Measurements from ENCODE around the gene HLA-DMB. TPM values are rescaled to one million over a fixed set of nuclear protein-coding genes. Genes with fewer than 3 reads are reported as not detected.

Gene HLA-DMB
- total RNA-seq, 4 donors from 2014 or later = 4.3 to 8.1 (median 5.6) TPM

DNA sequence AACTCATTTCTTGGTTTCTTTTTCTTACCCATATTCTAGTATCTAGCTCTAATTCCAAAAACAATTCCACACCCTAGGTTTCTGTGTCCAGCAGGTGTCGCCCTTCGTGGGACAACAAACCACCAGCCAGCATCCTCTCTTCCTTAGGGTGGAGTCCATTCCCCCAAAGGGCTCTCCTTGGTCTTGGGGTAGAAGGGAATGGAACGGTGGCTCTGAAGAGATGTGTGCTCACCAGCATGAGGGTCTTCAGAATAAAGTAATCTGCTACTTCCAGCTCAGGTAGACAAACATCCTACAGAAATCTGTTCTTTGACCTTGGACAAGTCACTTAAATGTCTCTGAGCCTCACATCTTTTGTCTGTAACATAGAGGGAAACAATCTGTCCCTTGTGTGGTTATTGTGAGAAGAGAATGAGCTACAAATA lies 7.2 kb downstream of the HLA-DMB start:
- DNase-seq (peak; percentile 33 to 70), ATAC-seq (peak; percentile 54 to 77)
- intact Hi-C loops (cut with DNase I; ENCODE audit: low total_unique reads) = loop anchor here (1.0 to 5.0 kb wide), 5 partner anchors 20 to 315 kb away; partner anchors contain the start of gene HLA-DMA
- Histone ChIP-seq H3K4me1 (no peaks in the 10 kb centered on the region), H3K36me3 (no peaks in the 10 kb centered on the region), H3K27me3 (no peaks in the 10 kb centered on the region), H3K9me3 (no peaks in the 10 kb centered on the region), H3K4me3 (no peak overlapping the region), H3K27ac (no peak overlapping the region)
- TF ChIP-seq, protein P1, sequence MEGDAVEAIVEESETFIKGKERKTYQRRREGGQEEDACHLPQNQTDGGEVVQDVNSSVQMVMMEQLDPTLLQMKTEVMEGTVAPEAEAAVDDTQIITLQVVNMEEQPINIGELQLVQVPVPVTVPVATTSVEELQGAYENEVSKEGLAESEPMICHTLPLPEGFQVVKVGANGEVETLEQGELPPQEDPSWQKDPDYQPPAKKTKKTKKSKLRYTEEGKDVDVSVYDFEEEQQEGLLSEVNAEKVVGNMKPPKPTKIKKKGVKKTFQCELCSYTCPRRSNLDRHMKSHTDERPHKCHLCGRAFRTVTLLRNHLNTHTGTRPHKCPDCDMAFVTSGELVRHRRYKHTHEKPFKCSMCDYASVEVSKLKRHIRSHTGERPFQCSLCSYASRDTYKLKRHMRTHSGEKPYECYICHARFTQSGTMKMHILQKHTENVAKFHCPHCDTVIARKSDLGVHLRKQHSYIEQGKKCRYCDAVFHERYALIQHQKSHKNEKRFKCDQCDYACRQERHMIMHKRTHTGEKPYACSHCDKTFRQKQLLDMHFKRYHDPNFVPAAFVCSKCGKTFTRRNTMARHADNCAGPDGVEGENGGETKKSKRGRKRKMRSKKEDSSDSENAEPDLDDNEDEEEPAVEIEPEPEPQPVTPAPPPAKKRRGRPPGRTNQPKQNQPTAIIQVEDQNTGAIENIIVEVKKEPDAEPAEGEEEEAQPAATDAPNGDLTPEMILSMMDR (IDR thresholded peaks at IDR 0.05 in 4 of 5, conservative IDR thresholded peaks at IDR 0.05 in 1 of 5) = peak; percentile 74 to 88 (median 86)
- no peak for TF ChIP-seq POLR2A (IDR thresholded peaks at IDR 0.05)
- in situ Hi-C loops (cut with MboI; ENCODE audit: low sequenced_read_pairs in 4 of 4) = loop anchor here in 2 of 4 donors (10.0 kb wide), 1 partner anchor 49 kb away; no protein-coding TSS in a partner anchor

DNA sequence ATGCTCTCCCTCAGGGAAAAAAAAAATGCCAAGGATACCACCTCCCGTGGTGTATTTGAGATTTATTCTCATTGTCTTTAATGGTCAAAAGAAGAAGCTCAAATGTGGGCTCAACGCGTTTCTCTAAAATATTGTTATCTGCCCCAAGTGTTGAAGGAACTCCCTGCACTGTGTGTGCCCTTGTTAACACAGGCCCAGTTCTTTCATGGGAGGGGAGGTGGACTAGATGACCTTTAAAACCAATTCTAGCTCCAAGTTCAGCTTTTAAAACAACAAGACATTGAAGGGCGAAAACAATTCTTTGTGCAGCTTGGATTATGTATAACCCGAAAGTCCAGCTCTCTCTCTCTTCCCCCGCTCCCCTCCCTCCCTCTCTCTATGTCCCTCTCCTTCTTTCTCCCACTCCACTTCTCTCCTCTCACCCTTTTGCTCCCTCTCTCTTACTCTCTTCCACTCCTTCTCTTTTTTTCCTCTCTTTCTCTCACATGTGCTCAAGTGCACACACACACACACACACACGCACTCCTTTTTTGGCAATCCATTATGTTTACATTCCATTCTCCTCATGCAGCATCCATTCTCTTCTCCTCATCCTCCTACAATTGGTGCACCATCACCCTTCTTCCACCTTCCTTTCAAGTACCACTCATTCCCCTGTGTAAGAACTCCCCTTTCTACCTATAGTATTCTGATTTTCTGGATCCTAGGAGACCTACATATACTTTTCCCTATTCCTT lies 8.5 kb downstream of the HLA-DMB start:
- H3K4me1 ChIP-seq = no peaks in the 10 kb centered on the region
- TF ChIP-seq POLR2A (IDR thresholded peaks at IDR 0.05) = no peak
- TF ChIP-seq, protein P1 (IDR thresholded peaks at IDR 0.05 in 4 of 5, conservative IDR thresholded peaks at IDR 0.05 in 1 of 5) = no peak
- H3K27ac ChIP-seq = no peak overlapping the region
- H3K9me3 ChIP-seq = no peaks in the 10 kb centered on the region
- no peak for DNase-seq
- in situ Hi-C loops (cut with MboI; ENCODE audit: low sequenced_read_pairs in 4 of 4) (loop anchor here in 2 of 4 donors (10.0 kb wide), 1 partner anchor 47 kb away; no protein-coding TSS in a partner anchor), intact Hi-C loops (cut with DNase I; ENCODE audit: low total_unique reads) (loop anchor here (2.0 to 5.0 kb wide), 2 partner anchors 45 to 317 kb away; no protein-coding TSS in a partner anchor)
- no peak overlapping the region for H3K4me3 ChIP-seq
- H3K36me3 ChIP-seq = no peaks in the 10 kb centered on the region
- no peaks in the 10 kb centered on the region for H3K27me3 ChIP-seq
- ATAC-seq = no peak

DNA sequence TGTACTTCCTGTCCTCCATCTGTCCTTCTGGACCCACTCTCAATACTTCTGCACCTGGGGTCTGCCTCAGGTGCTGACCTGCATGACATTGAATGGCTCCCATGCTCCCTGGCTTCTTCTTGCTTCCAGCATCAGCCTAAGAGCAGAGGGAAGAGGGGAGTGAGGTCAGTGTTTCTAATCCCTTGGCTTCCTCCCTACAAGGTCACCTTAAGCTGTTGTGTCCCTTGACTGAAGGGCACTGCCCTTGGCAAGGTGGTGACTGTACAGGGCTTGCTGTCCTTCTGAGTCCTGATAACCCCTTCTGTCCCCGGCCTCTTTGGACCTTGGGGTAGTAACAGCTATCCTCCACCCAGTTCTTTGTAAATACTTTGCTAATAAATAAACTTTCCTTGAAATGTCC lies 9.6 kb downstream of the HLA-DMB start:
- Histone ChIP-seq H3K27me3 (no peaks in the 10 kb centered on the region), H3K27ac (no peak overlapping the region), H3K9me3 (no peaks in the 10 kb centered on the region), H3K36me3 (no peaks in the 10 kb centered on the region), H3K4me3 (no peak overlapping the region), H3K4me1 (no peaks in the 10 kb centered on the region)
- DNase-seq = no peak
- TF ChIP-seq, protein P1 (IDR thresholded peaks at IDR 0.05 in 4 of 5, conservative IDR thresholded peaks at IDR 0.05 in 1 of 5) = no peak
- in situ Hi-C loops (cut with MboI; ENCODE audit: low sequenced_read_pairs in 4 of 4) = loop anchor here in 2 of 4 donors (10.0 kb wide), 1 partner anchor 46 kb away; no protein-coding TSS in a partner anchor
- intact Hi-C loops (cut with DNase I; ENCODE audit: low total_unique reads) = loop anchor here (5.0 kb wide), 1 partner anchor 44 kb away; no protein-coding TSS in a partner anchor
- no peak for ATAC-seq

DNA sequence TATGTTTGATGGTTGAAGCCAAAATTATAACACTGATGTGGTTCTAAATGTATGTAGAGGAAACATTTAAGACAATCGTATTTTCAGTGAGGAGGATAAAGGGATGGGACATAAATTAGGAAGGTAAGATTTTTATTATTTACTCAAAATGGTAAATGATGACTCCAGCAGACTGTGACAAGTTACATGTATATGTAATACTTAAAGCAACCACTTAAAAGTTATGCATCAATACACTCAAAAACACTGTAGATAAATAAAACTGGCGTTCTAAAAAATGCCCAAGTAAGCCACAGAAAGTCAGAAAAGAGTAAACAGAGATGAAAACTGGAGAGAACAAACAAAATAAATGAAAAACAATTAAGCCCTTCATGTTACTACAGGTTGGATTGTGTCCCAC lies 18.7 kb downstream of the HLA-DMB start:
- H3K27me3 ChIP-seq = peaks cover 0 to 4% (median 0%) of the 10 kb centered on the region in 3 donors
- H3K9me3 ChIP-seq = no peaks in the 10 kb centered on the region
- intact Hi-C loops (cut with DNase I; ENCODE audit: low total_unique reads) = no loop called here
- no peak overlapping the region for H3K4me3 ChIP-seq
- in situ Hi-C loops (cut with MboI; ENCODE audit: low sequenced_read_pairs in 4 of 4) = no loop called here
- H3K27ac ChIP-seq = no peak overlapping the region
- no peaks in the 10 kb centered on the region for H3K4me1 ChIP-seq
- no peaks in the 10 kb centered on the region for H3K36me3 ChIP-seq
- ATAC-seq = no peak
- no peak for DNase-seq
- TF ChIP-seq, protein P1 (IDR thresholded peaks at IDR 0.05 in 4 of 5, conservative IDR thresholded peaks at IDR 0.05 in 1 of 5) = no peak
- TF ChIP-seq POLR2A (IDR thresholded peaks at IDR 0.05) = no peak
